Endometrial microvascular endothelial cells (primary cell): ENCODE data around the gene KLF3. TPM values are rescaled to one million over a fixed set of nuclear protein-coding genes. Genes with fewer than 3 reads are reported as not detected.
"Not testable (repeated sequence)": the region's sequence is repeated elsewhere in the genome, so short reads cannot be mapped to it uniquely, and the experiment has no call there.

Experiments
- in situ Hi-C: cut with HindIII; loops from 2 replicates; pipeline ENCODE4 v1.10.0; 2017; ENCODE audit warnings: low sequenced_read_pairs, low pct_unique_long_range_greater_than_20kb; ENCODE audit errors: inconsistent ontology term
- total RNA-seq: library from RNA; depleted of rRNA; stranded (reverse); fragments of >200 nt; gene quantifications from one replicate; pipeline ENCODE4 v1.2.3, GENCODE V29; 2015; ENCODE audit errors: inconsistent ontology term

KLF3 gene
- 26.8 TPM for total RNA-seq

DNA sequence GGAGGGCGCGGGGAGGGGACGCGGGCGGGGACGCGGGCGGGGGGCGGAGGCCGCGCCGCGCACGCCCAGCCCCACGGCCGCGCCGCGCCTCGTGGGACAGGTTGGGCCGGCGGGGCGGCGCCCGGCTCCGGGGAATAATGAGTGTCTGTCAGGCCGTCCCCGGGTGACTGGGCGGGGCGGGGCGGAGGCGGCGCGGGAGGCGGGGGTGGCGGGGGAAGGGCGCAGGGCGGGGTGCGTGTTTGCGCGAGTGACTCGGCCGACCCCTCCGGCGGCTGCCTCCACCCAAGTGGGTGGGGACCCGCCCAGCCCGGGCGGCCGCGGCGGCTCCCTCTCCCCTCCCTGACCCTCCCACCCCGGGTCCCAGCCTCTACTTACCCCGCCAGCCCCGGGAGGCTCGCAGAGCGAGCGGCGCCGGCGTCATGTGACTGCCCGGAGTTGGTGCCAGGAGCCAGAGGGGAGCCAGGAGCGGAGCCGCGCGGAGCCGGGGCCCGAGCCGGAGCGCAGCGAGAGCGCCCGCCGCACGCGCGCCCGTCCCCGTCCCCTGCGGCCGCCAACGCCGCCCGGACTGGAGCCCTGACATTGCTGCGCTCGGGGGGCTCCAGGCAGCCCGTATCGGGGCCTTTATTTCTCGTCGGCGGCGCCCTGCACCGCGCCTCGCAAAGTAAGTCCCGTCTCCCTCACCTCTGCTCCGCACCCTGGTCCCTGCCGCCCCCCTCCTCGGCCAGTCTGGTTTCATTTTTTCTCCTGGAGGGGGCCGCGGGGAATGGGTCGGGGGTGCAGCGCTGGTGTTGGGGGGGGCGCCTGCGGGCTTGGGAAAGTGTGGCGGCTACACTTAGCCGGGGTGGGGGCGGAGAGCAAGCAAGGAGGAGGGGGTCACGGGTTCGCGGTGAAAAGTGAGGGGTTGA lies at the start of gene KLF3:
Gene KLF3 (plus strand): TSS at position 399 of the 905 bp plus-strand sequence. CDS start 16,427 bp downstream, outside the sequence.
- in situ Hi-C loops: no loop called here

DNA sequence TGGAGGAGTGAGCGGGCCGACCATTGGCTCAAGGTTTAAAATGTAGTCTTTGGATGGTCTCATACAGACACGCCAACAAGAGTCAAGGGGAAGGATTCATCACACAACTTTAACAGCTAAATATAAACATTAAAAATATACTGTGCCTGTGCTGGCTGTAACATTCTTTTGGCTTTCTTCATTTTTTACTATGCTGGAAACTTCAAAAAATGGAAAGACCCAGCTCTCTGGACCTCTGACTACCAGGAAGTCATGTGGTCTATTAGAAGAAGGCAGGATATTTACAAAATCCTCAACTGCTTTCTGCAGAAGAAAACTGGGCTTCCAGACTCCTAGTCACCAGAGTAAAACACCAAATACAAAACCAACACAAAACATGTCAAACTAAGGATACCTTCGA lies 49.8 kb upstream of the KLF3 start:
- in situ Hi-C loops: no loop called here

DNA sequence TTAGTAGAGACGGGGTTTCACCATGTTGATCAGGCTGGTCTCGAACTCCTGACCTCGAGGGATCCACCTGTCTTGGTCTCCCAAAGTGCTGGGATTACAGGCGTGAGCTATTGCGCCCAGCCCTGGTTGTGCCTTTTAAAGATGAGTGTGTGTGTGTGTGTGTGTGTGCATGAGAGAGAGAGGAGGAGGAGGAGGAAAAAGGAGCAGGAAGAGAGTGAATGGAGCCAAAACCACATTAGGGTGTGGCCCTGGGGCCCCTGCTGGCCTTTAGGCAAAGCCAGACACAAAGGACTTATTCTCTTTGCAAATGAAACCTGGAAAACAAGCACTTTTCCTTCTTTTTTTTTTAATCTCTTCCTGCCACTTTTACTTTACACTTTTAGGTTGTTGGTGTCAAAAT lies 48.2 kb upstream of the KLF3 start:
- in situ Hi-C loops: no loop called here

DNA sequence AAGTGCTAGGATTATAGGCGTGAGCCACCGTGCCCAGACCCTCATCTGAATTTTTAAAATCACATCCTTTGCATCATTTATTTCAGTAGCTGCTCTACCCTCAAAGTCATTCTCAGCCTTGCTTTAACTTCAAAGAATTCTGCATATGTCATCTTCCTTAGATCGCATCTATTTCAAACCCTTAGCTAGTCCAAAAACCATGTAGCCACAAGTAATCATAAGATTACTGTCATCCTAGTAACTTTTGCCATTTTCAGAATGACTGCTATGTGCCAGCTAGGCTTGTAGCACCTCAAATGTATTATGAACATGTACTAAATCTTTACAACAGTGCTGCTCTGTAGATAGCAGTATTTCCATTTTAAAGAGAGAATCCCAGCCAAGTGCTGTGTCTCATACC lies 45.5 kb upstream of the KLF3 start:
- in situ Hi-C loops: no loop called here

DNA sequence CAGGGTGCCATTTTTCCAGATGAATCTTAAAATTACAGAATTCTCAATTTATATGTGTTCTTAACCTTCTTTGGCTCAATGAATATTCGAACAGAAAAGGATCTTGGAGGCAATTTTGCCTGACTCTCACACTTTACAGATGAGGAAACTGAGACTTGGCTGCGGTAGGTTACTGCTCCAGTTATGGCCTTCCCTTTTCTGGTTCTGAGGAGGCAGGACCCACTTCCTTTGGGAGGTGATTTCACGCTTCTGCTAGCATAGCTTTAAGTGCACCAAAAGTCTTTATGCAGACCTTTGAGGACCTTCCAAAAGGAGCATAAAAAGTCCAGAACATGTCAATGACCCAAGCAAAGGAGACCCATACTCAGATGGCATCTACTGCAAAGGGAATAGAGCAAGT lies 44.7 kb upstream of the KLF3 start:
- in situ Hi-C loops: no loop called here

DNA sequence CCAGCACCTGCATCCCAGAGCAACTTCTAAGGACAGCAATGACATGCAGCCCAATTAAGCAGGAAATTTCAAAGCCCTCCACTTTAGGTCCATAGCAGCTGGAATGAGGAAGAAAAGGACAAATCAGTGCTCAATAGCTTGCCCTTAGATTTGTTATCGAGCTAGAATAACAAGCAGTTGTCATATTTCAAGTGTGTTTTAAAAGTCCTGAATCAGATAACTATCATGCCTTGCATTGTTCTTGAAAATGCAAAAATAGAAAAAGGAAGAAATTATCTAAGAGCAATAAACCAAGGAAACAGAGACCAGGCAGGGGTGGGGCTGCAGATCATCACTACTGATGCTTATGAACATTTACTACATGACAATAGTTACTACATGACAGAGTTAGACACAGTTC lies 43.9 kb upstream of the KLF3 start:
- in situ Hi-C loops: no loop called here

DNA sequence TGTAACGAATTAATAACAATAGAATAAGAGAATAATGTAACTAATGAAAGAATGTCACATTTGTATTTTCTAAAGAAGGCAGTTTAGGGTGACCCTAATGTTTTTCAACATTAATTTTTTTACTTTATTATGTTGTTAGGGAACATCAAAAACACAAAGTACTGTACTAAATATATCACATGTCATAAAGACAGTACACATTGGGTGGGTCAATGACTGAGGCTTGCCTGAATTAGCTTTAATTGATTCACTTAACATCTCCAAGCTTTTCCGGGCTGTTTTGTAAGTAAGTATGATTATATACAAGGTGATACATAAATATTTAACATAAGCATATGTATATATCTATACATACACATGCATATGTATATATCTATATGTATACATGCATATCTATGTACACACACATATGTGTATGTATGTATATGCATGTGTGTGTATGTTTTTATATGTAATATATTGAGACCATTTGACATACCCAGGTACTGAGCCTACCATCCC lies 43.4 kb upstream of the KLF3 start:
- in situ Hi-C loops: no loop called here

DNA sequence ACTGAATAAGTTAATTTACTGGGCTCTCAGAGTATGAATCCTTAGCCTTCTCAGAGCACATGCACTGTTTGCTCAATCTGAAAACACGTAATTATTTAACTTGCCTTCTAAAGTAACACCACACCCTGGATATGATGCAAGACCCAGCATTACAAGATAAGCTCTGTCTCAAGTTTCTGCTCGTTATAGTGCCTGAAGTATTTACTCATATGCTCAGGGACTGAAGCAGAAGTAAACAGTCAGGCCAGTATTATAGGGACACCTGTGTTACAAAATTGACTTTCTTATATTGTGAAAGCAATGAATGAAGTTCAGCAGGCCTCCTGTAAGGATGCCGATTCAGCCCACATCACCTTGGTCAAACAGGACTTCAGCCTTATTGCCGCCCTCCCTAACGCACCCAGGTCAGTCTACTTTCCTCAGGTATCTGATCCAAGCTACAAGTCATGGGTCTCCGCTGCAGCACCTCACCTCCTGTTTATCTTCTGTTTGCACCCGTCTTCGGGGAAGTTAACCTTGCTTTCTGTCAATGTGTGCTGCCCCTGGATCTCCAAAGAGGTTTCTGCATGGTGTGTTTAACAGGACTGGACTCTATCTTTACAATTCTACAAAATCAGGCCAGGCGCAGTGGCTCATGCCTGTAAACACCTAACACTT lies 42.8 kb upstream of the KLF3 start:
- in situ Hi-C loops: no loop called here

DNA sequence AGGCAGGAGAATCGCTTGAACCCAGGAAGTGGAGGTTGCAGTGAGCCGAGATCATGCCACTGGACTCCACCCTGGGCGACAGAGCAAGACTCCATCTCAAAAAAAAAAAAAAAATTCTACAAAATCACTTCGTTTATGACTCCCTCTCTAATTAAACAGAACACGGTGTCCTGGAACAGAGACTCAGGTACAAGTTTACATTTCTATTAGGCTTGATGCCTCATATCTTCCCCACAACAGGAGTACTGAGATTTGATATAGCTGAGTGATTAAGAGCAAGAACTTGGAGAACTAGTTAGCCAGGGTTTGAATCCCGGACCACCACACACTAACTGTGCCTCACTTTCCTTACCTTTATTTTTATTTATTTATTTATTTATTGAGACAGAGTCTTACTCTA lies 42.2 kb upstream of the KLF3 start:
- in situ Hi-C loops: no loop called here

DNA sequence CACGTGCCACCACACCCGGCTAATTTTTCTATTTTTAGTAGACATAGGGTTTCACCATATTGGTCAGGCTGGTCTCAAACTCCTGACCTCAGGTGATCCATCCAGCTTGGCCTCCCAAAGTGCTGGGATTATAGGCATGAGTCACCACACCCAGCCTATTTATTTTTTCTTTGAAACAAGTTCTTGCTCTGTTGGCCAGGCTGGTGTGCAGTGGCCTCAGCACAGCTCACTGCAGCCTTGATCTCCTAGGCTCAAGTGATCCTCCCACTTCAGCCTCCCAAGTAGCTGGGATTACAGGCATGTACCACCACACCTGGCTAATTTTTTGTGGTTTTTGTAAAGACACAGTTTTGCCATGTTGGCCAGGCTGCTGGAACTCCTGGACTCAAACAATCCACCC lies 41.7 kb upstream of the KLF3 start:
- in situ Hi-C loops: not testable (repeated sequence)

DNA sequence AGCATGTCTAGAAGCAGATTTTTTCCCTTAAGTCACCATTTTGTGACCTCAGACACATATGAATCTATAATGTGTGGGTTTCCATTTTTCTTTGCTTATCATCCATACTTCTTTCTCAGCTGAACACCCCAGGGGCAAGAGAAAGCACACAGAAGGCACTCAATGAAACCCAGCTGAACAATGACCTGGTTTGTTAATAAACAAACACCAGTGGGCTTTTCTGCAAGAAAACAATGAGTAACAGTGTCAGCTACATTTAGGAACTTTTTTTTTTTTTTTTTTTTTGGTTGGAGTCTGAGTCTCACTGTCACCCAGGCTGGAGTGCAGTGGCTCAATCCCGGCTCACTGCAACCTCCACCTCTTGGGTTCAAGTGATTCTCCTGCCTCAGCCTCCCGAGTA lies 40.7 kb upstream of the KLF3 start:
- in situ Hi-C loops: no loop called here

DNA sequence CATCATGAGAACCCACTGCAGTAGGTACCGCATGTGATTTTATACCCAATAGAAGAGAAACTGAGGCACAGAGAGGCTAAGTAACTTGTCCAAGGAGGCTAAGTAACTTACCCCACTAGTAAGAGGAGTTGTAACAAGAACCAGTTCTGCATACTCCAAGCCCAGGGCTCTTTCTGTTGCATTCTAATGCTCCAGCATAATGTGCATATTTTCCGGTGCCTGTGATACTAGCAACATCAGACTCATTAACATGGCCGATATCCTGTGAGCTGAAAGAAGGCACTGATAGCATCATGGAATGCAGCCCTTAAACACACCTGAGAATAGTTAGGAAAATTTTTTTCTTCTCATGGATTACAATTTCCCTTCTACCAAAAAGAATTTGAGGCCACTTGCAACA lies 39.7 kb upstream of the KLF3 start:
- in situ Hi-C loops: no loop called here

DNA sequence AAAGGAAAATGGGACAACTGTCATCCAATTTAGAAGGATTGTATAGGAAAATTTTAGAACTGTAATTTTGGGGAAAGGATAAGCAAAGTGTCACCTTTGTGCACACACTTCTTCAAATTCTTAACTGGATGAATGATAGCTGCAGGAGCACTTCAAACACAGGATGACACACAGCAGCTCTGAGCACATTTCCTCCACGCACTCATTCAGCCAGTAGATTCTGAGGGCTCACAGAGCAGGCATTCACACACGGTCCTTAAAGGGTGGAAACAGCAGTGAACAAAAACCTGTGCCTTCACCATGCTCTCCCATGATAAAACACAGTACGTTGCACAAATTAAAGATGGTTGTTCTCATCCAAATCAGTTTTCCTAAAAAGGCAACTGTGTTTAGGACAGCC lies 38.5 kb upstream of the KLF3 start:
- in situ Hi-C loops: no loop called here

DNA sequence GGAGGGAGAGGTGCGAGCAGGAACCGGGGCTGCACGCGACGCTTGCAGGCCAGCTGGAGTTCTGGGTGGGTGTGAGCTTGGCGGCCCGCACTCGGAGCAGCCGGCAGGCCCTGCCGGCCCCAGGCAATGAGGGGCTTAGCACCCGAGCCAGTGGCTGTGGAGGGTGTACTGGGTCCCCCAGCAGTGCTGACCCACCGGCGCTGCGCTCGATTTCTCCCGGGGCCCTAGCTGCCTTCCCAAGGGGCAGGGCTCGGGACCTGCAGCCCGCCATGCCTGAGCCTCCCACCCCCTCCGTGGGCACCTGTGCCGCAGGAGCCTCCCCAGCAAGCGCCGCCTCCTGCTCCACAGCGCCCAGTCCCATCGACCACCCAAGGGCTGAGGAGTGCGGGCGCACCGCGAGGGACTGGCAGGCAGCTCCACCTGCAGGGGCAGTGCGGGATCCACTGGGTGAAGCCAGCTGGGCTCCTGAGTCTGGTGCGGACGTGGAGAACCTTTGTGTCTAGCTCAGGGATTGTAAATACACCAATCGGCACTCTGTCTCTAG lies 37.0 kb upstream of the KLF3 start:
- in situ Hi-C loops: not testable (repeated sequence)

DNA sequence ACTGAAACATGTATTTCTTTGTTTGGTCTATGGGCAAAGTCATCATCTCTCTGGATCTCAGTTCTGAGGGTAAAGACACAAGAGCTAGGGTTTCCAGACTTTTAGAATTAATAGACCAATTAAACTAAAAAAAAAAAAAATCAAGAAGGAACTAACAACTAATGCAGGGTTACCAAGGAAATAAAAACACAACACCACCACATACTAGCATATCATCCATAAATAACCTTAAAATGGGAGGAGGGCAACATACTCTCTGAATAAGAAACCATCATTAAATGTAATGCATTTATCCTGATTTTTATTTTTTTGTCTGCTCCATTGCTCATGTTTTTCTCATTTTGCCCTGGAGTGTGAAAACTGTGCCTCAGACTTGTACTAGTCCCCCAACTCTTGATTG lies 33.5 kb upstream of the KLF3 start:
- in situ Hi-C loops: no loop called here

DNA sequence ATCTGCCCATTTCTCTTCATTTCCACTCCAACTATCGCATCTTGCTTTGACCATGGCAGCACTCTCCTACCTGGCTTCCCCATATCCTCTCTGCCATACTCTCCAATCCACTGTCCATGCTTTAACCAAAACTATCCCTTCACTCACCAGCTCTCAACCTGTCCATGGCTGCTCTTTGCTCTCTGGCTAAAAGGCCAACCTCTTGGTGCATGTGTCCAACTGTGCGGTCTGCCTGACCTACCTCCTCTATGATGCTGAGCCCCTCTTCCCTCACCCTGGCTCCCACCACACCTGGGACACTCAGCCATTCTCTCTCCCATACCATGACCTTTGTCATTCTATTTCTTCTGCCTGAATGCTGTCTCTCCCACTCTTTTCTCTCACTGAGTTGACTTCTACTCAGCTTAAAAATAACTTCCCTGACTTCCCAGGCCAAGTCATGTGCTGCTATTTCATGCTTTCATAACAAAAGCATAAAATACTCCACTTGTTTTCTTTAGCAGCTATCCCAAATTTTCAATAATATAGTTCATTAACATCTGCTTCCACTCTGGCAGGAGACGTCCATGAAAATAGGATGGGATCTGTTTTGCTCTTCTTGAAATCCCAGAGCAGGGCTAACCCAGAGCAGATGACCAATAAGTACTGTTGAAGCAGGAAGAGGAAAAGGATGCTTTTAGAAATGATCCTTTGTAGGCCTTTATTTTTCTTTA lies 29.8 kb upstream of the KLF3 start:
- in situ Hi-C loops: no loop called here

DNA sequence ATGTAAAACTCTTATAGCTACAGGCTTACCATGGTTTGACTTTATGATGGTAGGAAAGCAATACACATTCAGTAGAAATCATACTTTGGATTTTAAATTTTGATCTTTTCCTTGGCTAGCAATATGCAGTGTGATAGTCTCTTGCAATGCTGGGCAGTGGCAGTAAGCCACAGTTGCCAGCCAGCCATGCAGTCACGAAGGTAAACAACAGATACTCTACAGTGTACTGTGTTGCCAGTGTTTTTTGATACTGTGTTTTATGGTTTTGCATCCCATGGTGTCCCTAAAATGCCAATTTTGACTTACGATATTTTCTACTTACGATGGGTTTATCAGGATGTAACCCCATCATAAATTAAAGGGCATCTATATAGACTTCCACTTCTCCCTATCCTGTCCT lies 24.8 kb upstream of the KLF3 start:
- in situ Hi-C loops: no loop called here

DNA sequence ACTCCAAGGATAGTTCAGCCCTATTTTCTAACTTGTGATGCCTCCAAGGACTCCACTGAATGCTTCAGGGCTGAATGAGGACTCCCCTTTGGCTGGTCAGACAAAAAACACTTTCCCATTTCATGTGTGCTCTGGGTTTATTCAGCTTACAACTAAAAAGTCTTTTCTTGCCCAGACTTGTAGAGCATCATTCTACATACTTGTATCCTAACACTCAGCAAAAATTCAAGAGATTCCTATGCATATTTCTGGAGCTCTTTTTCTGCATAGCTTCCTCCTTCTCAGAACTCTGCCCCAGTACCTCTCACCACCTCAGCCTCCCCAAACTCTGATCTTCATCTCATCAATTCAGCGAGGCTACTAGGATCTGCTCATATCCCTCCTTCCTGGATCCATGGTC lies 22.2 kb upstream of the KLF3 start:
- in situ Hi-C loops: no loop called here

DNA sequence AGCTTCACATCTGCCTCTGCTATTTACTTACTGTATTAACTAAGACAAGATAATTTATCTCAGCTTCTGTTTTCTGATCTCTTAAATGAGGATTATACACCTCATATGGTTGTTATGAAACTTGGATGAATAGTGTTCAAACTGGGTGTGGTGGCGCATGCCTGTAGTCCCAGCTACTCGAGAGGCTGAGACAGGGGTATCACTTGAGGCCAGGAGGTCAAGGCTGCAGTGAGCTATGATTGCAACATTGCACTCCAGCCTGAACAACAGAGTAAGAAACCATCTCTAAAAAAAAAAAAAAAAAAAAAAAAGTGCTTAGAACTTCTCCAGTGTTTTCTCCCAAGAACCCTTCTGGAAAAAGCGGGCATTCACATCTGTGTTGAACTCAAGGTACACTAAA lies 19.8 kb upstream of the KLF3 start:
- in situ Hi-C loops: no loop called here
